ENCODE measurements around the gene TM4SF1.

The TM4SF1 gene

DNA sequence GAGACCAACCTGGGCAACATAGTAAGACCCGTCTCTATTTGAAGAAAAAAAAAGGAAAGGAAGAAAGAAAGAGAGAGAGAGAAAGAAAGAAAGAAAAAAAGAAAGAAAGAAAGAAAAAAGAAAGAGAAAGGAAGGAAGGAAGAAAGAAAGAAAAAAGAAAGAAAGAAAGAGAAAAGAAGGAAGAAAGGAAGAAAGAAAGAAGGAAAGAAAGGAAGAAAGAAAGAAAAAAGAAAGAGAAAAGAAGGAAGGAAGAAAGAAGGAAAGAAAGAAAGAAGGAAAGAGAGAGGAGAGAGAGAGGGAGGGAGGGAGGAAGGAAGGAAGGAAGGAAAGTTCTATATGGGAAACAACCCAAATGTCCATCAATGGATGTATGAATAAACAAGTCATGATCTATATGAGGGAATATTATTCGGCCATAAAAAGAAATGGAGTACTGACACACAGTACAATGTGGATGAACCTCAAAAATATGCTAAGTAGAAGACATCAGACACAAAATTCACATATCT is 28.8 kb upstream of the TM4SF1 start:
- no peak overlapping the region for H3K4me3 ChIP-seq (ENCODE audit: low read length)
- H3K4me1 ChIP-seq (ENCODE audit: control insufficient read depth, insufficient read depth, low read length), result no peaks in the 10 kb centered on the region
- H3K36me3 ChIP-seq (ENCODE audit: control insufficient read depth, insufficient read depth, low read length), result no peaks in the 10 kb centered on the region
- H3K9ac ChIP-seq (ENCODE audit: low read length), result no peak overlapping the region
- H3K27ac ChIP-seq (ENCODE audit: low read depth, low read length), result no peak overlapping the region
- no peaks in the 10 kb centered on the region for H3K27me3 ChIP-seq (ENCODE audit: control insufficient read depth, insufficient read depth, low read length)

DNA sequence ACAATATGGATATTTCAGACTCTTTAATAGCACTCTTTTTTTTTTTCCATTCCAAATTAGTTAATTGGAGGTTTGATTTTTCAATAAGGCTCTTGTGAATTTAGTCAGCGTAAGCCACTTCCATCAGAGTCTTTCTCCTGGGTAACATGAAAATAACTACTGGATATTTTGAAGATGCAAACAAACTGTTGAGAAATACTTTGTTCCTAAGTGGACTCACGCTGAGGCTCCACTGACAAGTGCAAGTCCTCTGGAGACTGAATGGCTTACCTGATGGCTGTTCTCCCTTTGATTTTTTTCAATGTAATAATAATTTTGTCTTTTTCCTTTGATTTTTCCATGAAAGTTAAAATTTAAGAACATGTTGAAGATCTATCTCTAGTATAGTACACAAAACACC is 26.0 kb upstream of the TM4SF1 start:
- Histone ChIP-seq H3K36me3 (ENCODE audit: control insufficient read depth, insufficient read depth, low read length) (no peaks in the 10 kb centered on the region), H3K4me1 (ENCODE audit: control insufficient read depth, insufficient read depth, low read length) (no peaks in the 10 kb centered on the region), H3K4me3 (ENCODE audit: low read length) (no peak overlapping the region), H3K27ac (ENCODE audit: low read depth, low read length) (no peak overlapping the region), H3K27me3 (ENCODE audit: control insufficient read depth, insufficient read depth, low read length) (no peaks in the 10 kb centered on the region), H3K9ac (ENCODE audit: low read length) (no peak overlapping the region)

DNA sequence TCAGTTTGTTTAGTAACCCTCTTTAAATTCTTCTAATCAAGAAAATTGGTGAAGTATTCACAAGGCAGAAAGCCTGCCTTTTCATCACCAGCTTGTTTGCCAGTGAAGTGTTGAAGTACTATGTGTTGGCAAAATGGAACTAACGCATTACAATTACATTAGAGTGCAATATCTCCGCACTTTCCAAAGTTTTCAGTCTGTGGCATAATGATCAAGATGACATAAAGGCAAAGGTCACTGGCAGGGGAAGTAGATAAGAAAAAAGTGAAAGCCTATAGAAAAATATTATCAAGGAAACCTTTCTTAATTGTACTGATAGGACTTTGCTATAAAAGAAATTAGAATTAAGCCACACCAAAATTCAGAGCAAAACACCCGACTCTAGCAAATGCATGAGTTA is 25.0 kb upstream of the TM4SF1 start:
- Histone ChIP-seq H3K27me3 (ENCODE audit: control insufficient read depth, insufficient read depth, low read length) (no peaks in the 10 kb centered on the region), H3K27ac (ENCODE audit: low read depth, low read length) (no peak overlapping the region), H3K4me1 (ENCODE audit: control insufficient read depth, insufficient read depth, low read length) (no peaks in the 10 kb centered on the region), H3K36me3 (ENCODE audit: control insufficient read depth, insufficient read depth, low read length) (no peaks in the 10 kb centered on the region), H3K4me3 (ENCODE audit: low read length) (no peak overlapping the region), H3K9ac (ENCODE audit: low read length) (no peak overlapping the region)

DNA sequence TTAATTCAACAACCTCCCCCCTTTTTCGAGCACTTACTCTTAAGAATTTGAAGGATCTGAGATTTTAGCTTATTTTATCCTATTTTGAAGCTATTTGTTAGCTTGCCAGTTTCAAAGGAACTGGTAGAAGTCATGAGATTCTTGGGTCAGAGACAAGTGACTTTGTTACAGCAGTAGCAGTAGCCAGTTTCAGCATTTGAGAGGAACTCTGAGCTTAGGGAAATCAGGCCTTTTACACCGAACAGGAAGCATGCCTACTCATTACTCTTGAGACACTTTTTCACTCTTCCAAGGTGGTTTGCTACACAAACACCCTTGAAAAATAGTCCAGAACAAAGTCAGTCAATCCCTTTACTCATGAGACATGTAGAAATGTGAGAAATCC is 24.5 kb upstream of the TM4SF1 start:
- Histone ChIP-seq H3K4me1 (ENCODE audit: control insufficient read depth, insufficient read depth, low read length) (no peaks in the 10 kb centered on the region), H3K36me3 (ENCODE audit: control insufficient read depth, insufficient read depth, low read length) (no peaks in the 10 kb centered on the region), H3K27me3 (ENCODE audit: control insufficient read depth, insufficient read depth, low read length) (no peaks in the 10 kb centered on the region), H3K27ac (ENCODE audit: low read depth, low read length) (no peak overlapping the region), H3K4me3 (ENCODE audit: low read length) (no peak overlapping the region), H3K9ac (ENCODE audit: low read length) (no peak overlapping the region)

DNA sequence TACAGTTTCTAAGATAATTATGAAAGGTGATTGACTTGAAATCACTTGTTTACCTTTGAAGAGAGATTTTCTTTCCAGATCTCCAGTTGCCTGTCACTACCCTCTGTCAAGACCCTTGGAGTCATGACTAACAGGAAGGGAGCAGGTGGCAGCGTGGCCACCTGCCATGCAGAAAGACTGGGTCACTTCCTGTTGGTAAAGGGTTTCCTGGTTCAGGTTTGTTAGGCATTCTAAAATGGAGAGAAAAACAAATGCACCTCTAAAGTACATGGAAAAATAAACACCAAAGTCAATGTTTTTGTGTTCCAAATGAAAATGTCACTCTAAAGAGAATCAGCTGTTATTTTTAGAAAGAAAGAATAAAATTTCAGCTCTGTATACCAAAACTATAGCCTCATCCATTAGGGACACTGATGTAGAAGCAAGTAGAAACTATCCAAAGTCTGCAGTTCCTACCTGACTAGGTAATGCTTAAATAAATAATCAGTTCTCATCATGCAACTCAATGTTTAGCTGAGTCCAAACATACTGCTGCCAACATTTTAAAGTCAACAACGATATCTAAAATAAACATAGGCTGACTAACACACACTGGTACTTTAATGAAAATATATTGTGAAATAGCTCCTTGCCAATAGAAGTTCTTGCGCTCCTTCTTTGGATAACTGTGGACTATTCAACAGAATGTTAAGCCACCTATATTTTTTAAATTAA is 23.9 kb upstream of the TM4SF1 start:
- Histone ChIP-seq H3K27me3 (ENCODE audit: control insufficient read depth, insufficient read depth, low read length) (no peaks in the 10 kb centered on the region), H3K4me1 (ENCODE audit: control insufficient read depth, insufficient read depth, low read length) (no peaks in the 10 kb centered on the region), H3K4me3 (ENCODE audit: low read length) (no peak overlapping the region), H3K36me3 (ENCODE audit: control insufficient read depth, insufficient read depth, low read length) (no peaks in the 10 kb centered on the region), H3K27ac (ENCODE audit: low read depth, low read length) (no peak overlapping the region), H3K9ac (ENCODE audit: low read length) (no peak overlapping the region)

DNA sequence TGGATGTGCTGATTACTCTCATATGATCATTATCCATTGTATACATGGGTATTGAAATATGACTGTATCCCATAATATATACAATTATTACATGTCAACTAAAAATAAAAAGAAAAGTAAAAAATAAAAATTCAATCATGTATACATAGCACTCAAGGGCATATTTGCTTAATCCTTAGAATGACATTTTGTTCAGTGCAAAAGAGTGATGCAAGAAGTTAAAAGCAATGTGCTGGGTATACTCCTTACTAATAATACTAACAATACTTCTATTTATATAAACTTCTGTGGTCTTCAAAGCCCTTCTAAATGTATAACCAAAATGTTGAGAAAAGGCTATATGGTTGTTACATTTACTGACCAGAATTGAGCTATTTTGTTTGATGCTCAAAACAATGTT is 23.2 kb upstream of the TM4SF1 start:
- no peak overlapping the region for H3K9ac ChIP-seq (ENCODE audit: low read length)
- H3K36me3 ChIP-seq (ENCODE audit: control insufficient read depth, insufficient read depth, low read length), result no peaks in the 10 kb centered on the region
- H3K4me1 ChIP-seq (ENCODE audit: control insufficient read depth, insufficient read depth, low read length), result no peaks in the 10 kb centered on the region
- no peak overlapping the region for H3K27ac ChIP-seq (ENCODE audit: low read depth, low read length)
- H3K4me3 ChIP-seq (ENCODE audit: low read length), result no peak overlapping the region
- no peaks in the 10 kb centered on the region for H3K27me3 ChIP-seq (ENCODE audit: control insufficient read depth, insufficient read depth, low read length)

DNA sequence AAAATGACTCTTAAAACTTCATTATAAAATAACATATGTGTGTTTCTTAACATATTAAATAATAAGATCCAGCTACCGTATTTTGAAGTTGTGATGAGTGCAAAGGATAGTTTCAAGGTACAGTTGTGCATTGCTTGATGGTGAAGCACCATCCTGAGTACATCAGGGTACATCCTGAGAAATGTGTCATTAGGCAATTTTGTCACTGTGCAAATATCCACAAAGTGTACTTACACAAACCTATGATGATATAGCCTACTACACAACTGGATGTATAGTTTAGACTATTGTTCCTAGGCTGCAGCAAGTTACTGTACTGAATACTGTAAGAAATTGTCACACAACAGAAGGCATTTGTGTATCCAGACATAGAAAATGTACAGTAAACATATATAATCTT is 20.8 kb upstream of the TM4SF1 start:
- H3K4me1 ChIP-seq (ENCODE audit: control insufficient read depth, insufficient read depth, low read length), result no peaks in the 10 kb centered on the region
- H3K36me3 ChIP-seq (ENCODE audit: control insufficient read depth, insufficient read depth, low read length), result no peaks in the 10 kb centered on the region
- H3K27ac ChIP-seq (ENCODE audit: low read depth, low read length), result no peak overlapping the region
- no peak overlapping the region for H3K4me3 ChIP-seq (ENCODE audit: low read length)
- no peak overlapping the region for H3K9ac ChIP-seq (ENCODE audit: low read length)
- no peaks in the 10 kb centered on the region for H3K27me3 ChIP-seq (ENCODE audit: control insufficient read depth, insufficient read depth, low read length)

DNA sequence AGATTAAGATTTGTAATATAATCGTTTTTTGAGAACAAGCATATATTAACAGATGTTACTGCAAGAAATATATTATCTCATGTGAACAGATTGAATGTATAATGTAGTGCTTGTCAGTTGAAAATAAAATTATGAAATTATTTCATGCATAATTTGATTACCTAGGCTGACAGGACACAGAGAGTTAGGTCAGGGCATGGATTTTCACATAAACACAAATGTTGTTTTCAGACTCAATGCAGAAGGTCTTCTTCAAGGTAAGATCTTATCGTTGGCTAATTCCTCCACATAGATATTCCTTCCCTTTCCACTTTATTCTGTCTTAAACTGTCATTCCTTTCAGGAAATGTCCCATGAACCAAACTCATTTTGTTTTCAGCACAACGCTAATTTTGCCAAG is 20.1 kb upstream of the TM4SF1 start:
- Histone ChIP-seq H3K27ac (ENCODE audit: low read depth, low read length) (no peak overlapping the region), H3K27me3 (ENCODE audit: control insufficient read depth, insufficient read depth, low read length) (no peaks in the 10 kb centered on the region), H3K4me3 (ENCODE audit: low read length) (no peak overlapping the region), H3K36me3 (ENCODE audit: control insufficient read depth, insufficient read depth, low read length) (no peaks in the 10 kb centered on the region), H3K9ac (ENCODE audit: low read length) (no peak overlapping the region), H3K4me1 (ENCODE audit: control insufficient read depth, insufficient read depth, low read length) (no peaks in the 10 kb centered on the region)

DNA sequence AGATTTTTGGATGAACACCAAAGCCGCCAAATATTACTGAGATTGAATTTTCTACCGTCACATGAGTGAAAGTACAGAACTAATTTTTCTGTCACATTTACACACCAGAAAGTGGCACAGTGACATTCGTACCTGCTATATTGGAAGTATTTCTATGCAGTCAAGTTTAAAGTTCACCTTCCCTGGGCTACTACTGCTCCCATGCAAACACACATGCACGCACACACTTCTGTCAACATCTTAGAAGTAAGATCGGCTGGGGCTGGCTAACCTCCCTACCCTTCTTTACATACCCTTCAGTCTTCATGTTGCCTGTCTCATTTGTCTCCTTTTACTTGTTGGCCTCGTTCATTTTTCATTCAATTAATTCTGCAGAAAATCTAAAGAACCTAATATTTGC is 19.0 kb upstream of the TM4SF1 start:
- H3K4me1 ChIP-seq (ENCODE audit: control insufficient read depth, insufficient read depth, low read length), result no peaks in the 10 kb centered on the region
- H3K9ac ChIP-seq (ENCODE audit: low read length), result no peak overlapping the region
- H3K4me3 ChIP-seq (ENCODE audit: low read length), result no peak overlapping the region
- H3K36me3 ChIP-seq (ENCODE audit: control insufficient read depth, insufficient read depth, low read length), result no peaks in the 10 kb centered on the region
- H3K27me3 ChIP-seq (ENCODE audit: control insufficient read depth, insufficient read depth, low read length), result no peaks in the 10 kb centered on the region
- no peak overlapping the region for H3K27ac ChIP-seq (ENCODE audit: low read depth, low read length)

DNA sequence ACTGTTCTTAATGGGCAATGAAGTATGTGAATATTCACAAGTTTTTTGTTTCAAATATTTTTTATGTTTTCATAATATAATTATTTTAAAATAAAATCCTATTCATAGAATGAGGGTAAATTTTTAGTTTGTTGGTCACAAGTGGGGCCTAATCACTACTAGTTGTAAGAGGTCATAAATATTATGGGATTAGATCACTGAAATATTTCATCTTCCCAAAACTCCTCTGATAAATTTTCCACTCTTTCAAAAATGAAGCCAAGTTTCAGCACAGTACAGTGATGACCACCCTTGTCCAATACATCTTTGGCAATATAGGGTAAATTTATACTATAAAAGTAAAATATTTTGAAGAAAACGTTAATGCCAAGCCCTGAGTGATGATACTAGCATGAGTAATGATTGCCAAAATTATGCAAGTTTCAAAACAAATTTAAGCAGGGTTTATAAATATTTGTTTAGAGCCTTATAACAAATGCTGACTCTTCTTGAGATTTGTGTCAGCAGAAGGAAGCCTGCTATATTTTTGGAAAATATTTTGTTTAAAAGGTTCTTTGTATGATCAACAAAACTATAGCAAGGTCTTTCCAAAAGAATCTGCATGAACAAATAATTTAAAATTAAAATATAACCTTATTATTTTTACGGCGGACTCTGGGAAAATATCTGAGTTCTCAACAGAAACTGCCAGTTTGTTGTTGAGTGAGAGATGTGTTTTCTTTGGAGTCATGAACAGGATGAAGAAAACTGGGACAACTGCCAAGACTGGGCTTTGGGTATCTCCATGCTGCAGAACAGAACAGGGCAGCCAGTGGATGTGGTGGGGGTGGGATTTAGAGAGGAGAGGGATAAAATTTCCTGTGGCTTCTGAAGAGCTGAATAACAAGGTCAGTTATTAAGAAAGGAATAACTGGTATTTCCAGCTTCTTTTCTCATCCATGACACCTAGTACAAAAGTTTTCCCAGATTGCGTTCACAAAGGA is 17.9 kb upstream of the TM4SF1 start:
- no peak overlapping the region for H3K9ac ChIP-seq (ENCODE audit: low read length)
- H3K27ac ChIP-seq (ENCODE audit: low read depth, low read length), result no peak overlapping the region
- no peaks in the 10 kb centered on the region for H3K36me3 ChIP-seq (ENCODE audit: control insufficient read depth, insufficient read depth, low read length)
- no peaks in the 10 kb centered on the region for H3K4me1 ChIP-seq (ENCODE audit: control insufficient read depth, insufficient read depth, low read length)
- no peak overlapping the region for H3K4me3 ChIP-seq (ENCODE audit: low read length)
- H3K27me3 ChIP-seq (ENCODE audit: control insufficient read depth, insufficient read depth, low read length), result no peaks in the 10 kb centered on the region

DNA sequence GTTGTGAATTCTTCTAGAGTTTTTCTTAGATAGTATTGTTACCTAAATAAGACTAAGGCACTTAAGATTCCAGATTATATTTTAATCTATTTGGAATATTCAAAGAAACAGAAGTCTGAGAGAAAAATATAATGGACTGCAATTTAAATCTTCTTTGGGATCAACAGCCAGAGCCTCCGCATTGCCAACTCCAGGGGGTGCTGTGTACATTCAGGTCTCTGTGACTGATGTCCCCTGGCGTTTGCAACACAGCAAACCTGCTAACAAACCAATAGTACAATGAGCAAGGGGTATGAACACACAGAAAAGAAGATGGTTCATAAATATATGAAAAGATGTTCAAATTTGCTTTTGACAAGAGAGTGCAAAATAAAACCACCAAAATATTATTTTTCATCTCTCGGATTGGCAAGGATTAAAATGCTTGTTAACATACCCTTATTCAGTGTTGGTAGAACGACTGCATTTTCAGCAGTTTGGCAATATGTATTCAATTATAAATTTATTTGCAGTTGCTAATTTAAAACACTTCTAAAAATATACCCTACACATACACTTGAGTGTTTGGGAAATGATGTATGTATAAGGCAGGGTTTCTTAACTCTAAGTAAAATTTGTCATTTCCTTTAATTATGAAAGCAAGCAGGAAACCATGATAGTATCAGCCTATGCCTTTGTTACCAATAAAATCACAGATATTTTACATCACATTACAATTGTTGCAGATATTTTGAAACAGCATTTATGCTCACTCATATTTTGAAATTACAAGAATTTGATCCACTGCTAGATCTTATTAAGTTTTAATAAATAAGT is 16.1 kb upstream of the TM4SF1 start:
- Histone ChIP-seq H3K4me3 (ENCODE audit: low read length) (no peak overlapping the region), H3K27ac (ENCODE audit: low read depth, low read length) (no peak overlapping the region), H3K4me1 (ENCODE audit: control insufficient read depth, insufficient read depth, low read length) (no peaks in the 10 kb centered on the region), H3K9ac (ENCODE audit: low read length) (no peak overlapping the region), H3K27me3 (ENCODE audit: control insufficient read depth, insufficient read depth, low read length) (no peaks in the 10 kb centered on the region), H3K36me3 (ENCODE audit: control insufficient read depth, insufficient read depth, low read length) (no peaks in the 10 kb centered on the region)

DNA sequence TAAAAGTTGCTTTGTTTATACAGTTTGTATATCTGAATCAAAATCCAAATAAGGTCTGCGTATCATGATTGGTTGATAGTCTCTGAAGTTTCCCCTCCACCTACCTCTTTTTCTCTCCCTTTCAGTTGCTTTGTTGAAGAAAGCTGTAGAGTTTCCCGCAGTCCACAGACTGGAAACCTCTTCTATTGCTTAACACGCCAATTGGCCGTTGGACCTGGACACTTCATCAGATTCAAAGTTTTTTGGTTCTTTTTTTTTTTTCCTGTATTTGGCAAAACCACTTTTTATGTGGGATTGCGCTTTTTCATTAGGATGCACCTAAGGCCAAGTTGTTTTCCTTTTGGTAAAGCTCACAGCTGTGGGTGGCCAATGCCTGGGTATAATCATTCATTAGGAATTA is 14.5 kb upstream of the TM4SF1 start:
- no peak overlapping the region for H3K27ac ChIP-seq (ENCODE audit: low read depth, low read length)
- H3K9ac ChIP-seq (ENCODE audit: low read length), result no peak overlapping the region
- peaks cover 7% of the 10 kb centered on the region for H3K4me1 ChIP-seq (ENCODE audit: control insufficient read depth, insufficient read depth, low read length)
- no peak overlapping the region for H3K4me3 ChIP-seq (ENCODE audit: low read length)
- no peaks in the 10 kb centered on the region for H3K27me3 ChIP-seq (ENCODE audit: control insufficient read depth, insufficient read depth, low read length)
- no peaks in the 10 kb centered on the region for H3K36me3 ChIP-seq (ENCODE audit: control insufficient read depth, insufficient read depth, low read length)
